ENCODE measurements around the gene PAQR5.
"Not testable (repeated sequence)": the region's sequence is repeated elsewhere in the genome, so short reads cannot be mapped to it uniquely, and the experiment has no call there.

PAQR5 gene

DNA sequence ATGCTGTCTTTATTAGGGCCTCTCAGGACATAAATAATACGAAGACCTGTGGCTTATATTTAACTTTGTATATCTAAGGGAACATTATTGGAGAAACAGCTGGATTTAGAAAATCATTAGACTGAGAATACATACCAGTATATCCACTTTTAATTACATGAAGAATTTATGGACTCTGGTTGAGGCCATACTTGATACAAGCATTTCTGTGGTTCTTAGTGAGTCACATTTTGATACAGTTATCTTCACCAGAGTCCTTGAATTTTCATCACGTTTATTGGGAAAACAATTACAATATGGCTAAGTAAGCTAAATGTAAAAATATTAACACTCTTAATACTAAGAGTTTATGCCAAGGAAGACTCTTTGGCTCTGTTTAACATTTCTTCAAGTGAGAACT lies 125.3 kb downstream of the PAQR5 start:
- DNase-seq (ENCODE audit: low spot score), result no peak

DNA sequence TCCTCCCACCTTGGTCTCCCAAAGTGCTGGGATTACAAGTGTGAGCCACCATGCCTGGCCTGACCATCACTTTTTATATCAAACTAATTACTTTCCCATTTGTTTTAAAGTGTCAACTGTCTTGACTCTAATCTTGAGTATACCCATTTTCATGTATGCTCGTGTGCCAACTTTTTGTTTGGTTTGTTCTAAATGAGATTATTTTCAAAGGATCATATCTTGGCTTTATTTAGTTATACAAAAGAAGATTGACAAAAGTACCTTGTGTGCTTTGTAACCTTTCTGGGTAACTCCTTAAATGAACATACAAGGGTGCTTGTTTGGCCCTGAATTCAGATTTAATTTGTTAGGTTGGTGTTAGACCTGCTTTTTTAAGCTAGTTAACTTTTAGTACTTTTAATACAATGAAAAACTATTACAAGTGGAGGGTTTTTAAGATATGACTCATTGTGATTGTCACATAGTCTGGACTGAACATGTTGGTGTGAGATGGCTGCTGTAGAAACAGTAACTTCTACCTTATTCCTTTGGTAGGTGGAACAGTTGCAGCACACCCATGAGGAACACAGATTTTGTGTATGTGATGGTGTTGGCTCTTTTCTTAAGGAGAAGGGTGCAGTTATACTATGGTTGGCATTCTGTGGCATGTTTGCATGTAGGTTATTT lies 126.2 kb downstream of the PAQR5 start:
- no peak for DNase-seq (ENCODE audit: low spot score)

GRCh38 chr15:69433831-69434230 lies 135.1 kb downstream of the PAQR5 start:
- DNase-seq (ENCODE audit: low spot score), result no peak

GRCh38 chr15:69434238-69434637 lies 135.5 kb downstream of the PAQR5 start:
- no peak for DNase-seq (ENCODE audit: low spot score)

- no peak for DNase-seq (ENCODE audit: low spot score)
Measured at GRCh38 chr15:69434679-69435078, 136.0 kb downstream of the PAQR5 start.

GRCh38 chr15:69435985-69436384 lies 137.3 kb downstream of the PAQR5 start:
- no peak for DNase-seq (ENCODE audit: low spot score)

DNA sequence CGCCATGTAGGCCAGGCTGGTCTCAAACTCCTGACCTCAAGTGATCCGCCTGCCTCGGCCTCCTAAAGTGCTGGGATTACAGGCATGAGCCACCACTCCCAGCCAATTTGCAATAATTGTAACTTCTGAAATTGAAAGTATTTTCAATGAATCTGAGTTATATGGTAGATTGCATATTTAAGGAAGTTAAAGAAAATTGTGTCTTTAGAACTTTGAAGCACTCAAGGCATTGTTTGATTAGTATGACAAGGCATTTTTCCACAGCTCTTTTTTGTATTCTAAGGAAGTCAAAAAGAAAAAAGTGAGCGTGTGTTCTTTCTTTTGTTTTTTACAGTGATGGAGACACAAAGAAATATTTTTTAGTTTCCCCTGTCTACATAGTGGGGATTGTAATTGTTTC lies 138.2 kb downstream of the PAQR5 start:
- no peak for DNase-seq (ENCODE audit: low spot score)

DNA sequence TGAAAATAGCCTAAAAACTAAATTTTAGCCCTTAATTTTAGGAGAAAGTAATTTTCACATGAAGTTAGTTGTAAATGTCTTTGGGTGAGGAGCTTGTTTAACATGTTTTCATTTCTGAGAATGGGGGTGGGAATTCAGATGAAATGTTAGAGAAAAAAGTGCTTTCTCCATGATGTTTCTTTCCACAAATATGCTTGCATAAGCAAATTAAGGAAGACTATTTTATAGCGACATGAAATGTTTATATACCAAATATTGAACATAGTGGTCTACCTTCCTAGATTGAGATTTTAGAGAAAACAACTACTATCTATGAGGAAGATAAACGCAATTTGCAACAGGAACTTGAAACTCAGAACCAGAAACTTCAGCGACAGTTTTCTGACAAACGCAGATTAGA lies 140.9 kb downstream of the PAQR5 start:
- no peak for DNase-seq (ENCODE audit: low spot score)

GRCh38 chr15:69443032-69443611 lies 144.4 kb downstream of the PAQR5 start:
- DNase-seq (ENCODE audit: low spot score), result no peak

DNA sequence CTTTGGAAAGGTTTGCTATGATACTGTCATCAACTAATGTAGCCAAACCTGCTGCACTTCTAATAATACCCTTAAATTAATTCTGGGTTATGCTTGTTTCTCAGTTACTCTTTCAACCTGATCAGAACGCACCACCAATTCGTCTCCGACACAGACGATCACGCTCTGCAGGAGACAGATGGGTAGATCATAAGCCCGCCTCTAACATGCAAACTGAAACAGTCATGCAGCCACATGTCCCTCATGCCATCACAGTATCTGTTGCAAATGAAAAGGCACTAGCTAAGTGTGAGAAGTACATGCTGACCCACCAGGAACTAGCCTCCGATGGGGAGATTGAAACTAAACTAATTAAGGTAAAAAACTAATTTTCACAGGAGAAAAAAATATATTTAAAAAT lies 146.0 kb downstream of the PAQR5 start:
- DNase-seq (ENCODE audit: low spot score), result no peak

GRCh38 chr15:69446953-69447352 lies 148.2 kb downstream of the PAQR5 start:
- no peak for DNase-seq (ENCODE audit: low spot score)

GRCh38 chr15:69450221-69450620 lies 151.5 kb downstream of the PAQR5 start:
- DNase-seq (ENCODE audit: low spot score), result not testable (repeated sequence)

DNA sequence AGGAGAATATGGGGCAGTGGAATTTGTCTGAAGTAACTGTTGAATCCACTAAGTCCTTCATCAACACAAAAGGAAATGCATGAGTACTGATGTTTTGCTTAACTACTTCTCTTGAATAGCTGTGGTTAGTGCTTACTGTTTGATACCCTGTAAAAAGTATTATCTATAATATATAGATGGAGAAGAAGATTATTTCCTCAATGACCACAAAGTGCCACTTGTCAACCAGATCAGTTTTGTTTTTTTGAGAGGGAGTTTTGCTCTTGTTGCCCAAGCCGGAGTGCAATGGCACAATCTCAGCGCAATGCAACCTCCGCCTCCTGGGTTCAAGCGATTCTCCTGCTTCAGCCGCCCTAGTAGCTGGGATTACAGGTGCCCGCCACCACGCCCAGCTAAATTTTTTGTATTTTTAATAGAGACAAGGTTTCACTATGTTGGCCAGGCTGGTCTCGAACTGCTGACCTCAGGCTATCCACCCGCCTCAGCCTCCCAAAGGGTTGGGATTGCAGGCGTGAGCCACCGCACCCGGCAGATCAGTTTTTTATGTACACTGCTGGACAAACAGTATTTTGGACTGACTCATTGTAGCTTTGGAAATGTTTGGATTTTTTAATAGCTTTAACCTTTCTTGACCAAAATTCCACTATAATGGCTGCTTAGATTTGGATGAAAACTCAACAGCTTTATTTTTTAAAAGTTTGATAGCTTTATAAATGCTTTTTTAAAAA lies 152.4 kb downstream of the PAQR5 start:
- peak; percentile 60 for DNase-seq (ENCODE audit: low spot score)

DNA sequence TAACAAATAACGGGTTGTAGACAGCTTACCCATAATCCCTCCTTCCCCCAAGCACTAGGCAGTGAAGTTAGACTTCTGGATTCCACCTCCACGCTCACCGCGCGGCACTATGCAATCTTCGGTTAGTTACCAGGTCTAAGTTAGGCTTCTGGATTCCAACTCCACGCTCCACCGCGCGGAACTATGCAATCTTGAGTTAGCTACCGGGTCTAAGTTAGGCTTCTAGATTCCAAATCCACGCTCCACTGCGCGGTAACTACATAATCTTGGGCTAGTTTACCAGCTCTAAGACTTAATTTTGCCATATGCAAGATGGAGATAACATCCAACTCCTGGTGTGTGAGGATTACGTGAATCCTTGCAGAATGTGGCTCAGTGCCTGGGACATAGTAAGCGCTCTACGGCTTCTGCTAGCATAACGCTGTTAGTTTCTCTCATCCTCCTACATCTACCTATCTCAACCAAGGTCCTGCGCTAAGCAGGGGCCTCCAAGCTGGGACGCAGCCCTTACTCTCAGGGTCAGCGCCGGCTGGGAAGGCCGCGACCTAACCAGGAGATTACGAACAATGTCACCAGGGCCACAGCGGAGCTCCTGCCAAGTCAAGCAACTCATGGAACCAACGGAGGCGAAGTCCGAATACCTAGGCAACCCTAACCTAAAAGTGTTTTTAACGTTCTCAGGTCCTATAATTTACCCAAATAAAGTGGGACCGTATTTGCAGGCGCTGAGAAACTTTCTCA lies 153.4 kb downstream of the PAQR5 start:
- DNase-seq (ENCODE audit: low spot score), result peak; percentile 77

- DNase-seq (ENCODE audit: low spot score), result peak; percentile 95
Measured at GRCh38 chr15:69452692-69453521, 154.2 kb downstream of the PAQR5 start, which contains the start of gene RPLP1. TSS of gene RPLP1 (plus strand) at chr15:69452818. CDS start at chr15:69452949, 131 bp downstream.

DNA sequence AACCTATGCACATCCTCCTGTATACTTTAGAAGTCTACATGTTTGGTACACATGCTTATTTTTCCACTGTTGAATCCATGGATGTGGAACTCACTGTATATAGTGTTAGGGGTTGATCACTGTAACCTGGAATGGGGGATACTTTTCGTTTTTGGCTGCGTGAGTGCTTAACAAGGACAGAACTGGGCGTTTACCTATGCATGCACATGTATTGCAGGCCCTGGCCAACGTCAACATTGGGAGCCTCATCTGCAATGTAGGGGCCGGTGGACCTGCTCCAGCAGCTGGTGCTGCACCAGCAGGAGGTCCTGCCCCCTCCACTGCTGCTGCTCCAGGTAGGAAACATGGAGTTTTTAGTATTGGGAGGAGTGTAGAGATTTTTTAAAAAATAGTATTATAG lies 156.2 kb downstream of the PAQR5 start:
- no peak for DNase-seq (ENCODE audit: low spot score)

GRCh38 chr15:69456208-69457166 lies 157.8 kb downstream of the PAQR5 start:
- no peak for DNase-seq (ENCODE audit: low spot score)

Measured in RKO (cell line).